Stomach (tissue), 4 donors: ENCODE measurements around the gene MFAP5.

Experiments
- CTCF ChIP-seq, 7 experiments: fragments of 450-650 bp in 4 of 7; fragments of 200-600 bp in 3 of 7; sonication (generic) in 3 of 7; IDR thresholded peaks; one replicate each; pipeline ENCODE4 v1.5.1; 2016 to 2019; ENCODE audit warnings: antibody characterized with exemption in 7 of 7, control low read depth in 2 of 7, mild to moderate bottlenecking in 1 of 7
- POLR2A ChIP-seq, 4 donors: fragments of 450-650 bp; IDR thresholded peaks; one replicate each; pipeline ENCODE4 v1.6.1; 2016; ENCODE audit warnings: antibody characterized with exemption in 4 of 4, control low read depth in 2 of 4, mild to moderate bottlenecking in 1 of 4, moderate library complexity in 1 of 4
- POLR2AphosphoS5 ChIP-seq, 3 donors: sonication (generic); formaldehyde crosslinking; IDR thresholded peaks; one replicate each; pipeline ENCODE4 v1.6.1; 2016; ENCODE audit warnings: antibody characterized with exemption in 3 of 3

GRCh38 chr12:8603856-8604255 lies 58.8 kb downstream of the MFAP5 start:
- TF ChIP-seq POLR2A (IDR thresholded peaks at IDR 0.05) (no peak), CTCF (IDR thresholded peaks at IDR 0.05) (no peak), POLR2AphosphoS5 (IDR thresholded peaks at IDR 0.05) (no peak)
